ENCODE data around the gene TBC1D20.
"Not testable (repeated sequence)": the region's sequence is repeated elsewhere in the genome, so short reads cannot be mapped to it uniquely, and the experiment has no call there.

The TBC1D20 gene

DNA sequence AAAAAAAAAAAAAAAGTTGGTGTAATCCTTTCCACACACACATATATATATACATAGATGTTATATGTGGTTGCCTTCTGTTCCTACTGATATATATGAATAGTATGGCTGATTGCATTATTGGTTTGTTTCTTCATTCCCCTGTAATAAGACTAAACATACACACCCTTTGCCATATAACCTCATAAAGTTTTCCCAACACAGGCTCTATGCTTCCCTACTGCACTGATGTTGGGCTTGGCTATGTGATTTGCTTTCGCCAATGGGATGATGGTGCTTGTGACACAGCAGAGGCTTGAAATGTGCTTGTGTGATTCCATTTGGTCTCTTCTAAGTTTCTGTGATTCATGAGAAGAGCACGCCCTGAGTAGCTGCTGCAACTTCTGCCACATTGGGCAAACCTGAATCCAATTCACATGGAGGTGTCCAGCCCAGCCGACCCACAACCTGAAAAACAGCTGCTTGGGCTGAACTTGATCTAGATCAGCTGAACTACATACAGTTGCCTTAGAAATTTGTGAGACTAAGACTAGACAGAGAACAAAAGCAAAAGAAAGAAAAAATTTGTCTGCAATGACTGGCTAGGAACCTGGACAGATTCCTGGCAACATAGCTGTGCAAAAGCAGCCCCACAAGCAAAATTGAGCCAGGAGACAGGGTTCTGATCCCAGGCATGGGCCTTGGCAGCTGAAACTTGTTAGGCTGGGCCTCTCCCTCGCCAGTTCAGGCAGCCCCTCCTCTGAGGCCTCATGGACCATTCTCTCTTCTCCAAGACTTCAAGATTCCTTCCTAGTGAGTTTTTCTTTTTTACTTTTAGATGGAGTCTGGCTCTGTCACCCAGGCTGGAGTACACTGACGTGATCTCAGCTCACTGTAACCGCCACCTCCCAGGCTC is 13.4 kb upstream of the TBC1D20 start:
- no peak for DNase-seq (ENCODE audit: low read depth)

DNA sequence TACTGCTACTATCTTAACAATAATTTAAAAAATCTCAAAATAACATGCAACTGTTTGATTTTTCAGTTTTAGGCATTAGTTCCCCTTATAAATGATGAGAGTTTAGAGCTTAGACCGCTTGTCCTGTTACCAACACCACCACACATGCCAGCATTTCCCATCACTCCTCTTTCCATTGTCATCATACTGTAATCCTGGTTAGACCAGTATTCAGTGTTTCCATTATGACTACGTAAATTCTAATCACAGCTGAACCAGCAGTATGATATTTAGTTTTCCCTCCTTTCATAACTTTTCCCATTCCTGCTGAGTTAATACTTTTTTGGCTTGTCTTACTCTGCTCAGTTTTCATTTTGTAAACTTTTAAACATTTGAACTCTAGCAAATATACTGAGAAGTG is 12.2 kb upstream of the TBC1D20 start:
- DNase-seq (ENCODE audit: low read depth) = no peak

DNA sequence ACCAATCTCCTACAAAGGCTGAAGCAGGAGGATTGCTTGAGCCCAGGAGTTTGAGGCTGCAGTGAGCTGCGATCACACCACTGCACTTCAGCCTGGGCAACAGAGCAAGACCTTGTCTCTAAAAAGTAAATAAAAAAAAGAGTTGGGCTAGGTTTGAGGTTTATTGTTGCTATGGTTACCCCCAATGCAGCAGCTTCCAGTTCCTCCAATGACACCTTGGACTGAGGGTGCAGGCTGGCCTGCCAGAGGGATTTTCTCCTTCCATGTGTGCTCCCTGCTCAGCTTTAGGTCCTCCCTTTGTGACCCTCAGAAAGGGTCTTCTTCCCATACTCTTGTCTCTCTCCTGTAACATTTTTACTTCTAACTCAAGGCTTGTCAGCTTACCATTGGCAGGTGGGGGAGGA is 10.6 kb upstream of the TBC1D20 start:
- no peak for DNase-seq (ENCODE audit: low read depth)

DNA sequence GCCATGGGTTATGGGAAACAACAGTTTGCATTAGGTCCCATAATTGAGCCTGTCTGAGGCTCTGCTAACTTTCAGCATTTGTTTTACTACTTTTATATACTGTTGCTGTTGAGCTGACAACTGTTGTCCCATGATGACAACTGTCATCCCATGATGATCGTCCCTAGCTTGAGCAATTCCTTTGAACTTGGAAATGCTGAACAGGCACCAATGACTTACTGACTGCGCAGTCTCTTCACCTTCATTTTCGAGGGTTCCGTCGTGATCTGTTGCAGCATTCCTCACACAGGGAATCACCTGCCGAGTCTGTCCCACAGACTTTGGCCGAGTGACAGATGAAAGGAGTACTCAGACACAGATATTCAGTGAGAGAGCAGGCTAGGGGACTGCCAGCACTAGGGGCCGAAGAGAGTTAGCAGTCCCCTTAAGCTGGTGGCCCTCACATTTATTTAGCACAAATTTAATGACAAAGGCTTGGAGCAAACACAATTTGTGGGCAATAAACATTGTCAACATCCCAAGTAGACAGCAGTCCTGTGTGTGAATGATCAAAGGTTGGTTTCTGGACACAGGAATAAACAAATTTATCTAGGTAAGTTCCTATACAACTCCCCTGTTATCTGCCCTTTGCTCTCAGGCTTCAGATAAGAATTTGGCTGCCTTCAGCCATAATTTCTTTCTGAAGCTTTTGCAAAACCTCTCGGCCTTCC is 10.0 kb upstream of the TBC1D20 start:
- no peak for DNase-seq (ENCODE audit: low read depth)

DNA sequence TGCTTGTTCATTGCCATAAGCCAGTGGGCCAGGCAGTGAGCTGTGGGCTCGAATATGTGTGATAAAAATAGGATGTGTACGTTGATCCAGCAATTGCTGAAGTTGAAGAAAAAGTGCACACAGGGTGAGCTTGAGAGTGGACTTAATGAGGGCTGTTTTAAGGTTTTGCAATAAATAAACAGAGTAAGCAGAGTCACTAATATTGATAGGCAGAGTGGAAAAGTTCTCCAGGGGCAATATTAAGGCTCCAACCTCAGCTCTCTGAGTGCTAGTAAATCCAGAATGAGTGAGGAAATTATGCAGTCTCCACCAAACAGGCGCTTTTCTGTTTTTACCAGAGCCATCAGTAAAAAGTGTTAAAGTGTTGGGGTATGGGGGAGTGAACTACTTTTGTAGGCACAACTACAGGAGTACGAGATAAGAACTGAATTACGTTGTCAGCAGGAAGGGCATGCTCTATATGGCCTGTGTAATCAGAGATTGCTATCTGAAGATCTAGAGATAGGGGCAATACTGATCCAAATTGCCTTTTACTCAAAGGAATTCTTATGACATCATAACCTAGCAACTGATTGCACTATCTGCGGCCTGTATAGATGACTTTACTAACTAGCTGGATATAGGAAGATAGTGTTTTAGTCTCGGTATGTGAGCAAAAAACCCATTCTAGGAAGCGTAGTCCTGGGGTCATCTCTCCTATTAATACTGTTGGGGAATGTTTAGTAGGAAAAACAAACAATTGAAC is 7.6 kb upstream of the TBC1D20 start:
- DNase-seq (ENCODE audit: low read depth) = no peak

DNA sequence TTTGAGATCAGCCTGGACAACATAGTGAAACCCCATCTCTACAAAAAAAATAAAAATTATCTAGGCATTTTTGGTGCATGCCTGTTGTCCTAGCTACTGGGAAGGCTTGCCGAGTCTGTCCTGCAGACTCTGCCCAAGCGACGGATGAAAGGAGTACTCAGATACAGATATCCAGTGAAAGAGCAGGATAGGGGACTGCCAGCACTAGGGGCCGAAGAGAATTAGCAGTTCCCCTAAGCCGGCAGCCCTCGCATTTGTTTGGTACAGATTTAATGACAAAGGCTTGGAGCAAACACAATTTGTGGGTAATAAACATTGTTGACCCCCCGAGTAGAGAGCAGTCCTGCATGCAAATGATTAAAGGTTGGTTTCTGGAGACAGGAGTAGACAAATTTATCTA is 5.4 kb upstream of the TBC1D20 start:
- DNase-seq (ENCODE audit: low read depth) = no peak

DNA sequence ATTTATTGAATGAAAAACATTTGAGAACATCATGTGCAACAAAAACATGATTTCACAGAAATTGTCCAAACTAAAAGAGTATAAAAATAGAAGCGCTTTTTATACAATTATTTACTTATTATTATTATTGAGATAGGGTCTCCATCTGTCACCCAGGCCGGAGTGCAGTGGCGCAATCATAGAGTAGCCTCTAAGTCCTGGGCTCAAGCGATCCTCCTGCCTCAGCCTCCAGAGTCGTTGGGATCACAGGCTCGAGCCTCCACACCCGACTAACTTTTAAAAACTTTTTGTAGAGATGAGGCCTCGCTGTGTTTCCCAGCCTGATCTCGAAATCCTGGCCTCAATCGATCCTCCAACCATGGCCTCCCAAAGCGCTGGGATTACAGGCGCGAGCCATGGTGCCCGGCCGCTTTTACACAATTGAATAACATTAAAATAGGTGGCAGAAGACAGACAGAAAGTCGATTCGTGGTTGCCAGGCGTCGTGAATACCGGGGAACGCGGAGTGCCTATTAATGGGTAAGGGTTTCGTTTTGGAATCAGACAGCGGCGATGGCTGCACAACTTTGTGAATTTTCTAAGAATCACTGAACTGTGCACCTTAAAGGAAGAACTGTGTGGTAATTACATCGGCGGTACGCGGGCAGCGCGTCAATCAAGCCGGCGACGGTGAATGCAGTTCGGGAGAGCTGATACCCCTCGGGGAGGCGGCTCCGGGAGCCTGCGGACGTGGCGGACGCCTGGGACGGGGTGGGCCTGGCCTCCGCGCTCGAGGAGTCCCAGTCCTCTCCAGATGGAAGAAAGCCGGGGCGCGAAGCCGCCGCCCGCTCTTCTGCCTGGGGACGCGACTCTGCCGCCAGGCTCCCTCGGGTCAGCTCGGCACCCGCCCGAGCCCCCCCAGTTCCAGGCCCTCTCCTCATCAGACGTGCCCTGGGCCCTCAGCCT is 807 bp downstream of the TBC1D20 start:
- no peak for DNase-seq (ENCODE audit: low read depth)

DNA sequence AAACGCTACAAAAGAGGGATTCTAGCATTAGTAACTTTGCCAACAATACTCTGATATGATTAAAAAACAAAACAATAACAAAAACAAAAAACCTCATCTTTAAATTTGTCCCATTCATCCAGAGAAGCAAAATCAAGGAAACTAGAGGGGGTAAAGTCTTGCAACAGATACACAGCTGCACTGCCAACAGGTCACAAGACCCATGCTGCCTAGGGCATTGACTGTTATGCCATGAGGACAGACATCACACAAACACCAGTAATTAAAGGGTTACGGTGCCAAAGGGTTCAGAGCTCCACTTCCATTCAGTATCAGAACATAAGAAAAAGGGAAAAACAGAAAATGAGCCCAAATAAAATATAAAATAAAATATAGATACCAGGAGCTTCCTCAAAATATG is 1.6 kb downstream of the TBC1D20 start:
- no peak for DNase-seq (ENCODE audit: low read depth)

DNA sequence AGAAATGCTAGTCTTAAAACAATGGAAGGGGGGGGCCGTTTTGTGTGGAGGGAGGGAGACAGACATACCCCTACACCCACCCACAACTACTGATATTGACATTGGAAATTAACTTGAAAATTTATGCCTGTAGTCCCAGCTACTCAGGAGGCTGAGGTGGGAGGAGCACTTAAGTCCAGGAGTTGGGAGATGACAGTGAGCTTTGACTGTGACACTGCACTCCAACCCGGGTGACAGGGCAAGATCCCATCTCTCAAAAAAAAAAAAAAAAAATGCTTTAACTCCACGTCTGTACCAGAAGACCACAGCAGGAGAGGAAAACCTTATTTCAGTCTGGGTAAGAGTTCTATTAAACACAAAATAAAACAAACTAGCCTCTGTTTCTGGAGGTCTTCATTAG is 2.2 kb downstream of the TBC1D20 start:
- DNase-seq (ENCODE audit: low read depth) = no peak

DNA sequence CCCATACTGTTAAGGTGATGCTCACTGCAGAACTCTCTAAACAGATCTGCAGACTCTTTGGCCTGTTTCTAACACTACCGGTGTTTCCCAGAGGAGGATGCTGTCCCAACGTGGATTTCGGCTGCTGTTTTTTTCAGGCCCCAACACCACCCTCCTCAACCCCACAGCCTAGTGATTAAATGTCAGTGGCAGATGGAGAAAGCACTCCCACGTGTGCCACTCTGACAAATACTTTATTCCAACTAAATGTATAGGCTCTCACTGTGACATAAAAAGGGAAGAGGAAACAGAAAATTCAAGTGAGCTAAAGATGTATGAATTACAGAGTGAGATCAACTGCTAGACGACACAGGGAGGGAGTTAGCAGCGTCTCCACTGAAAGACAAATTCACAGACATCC is 3.6 kb downstream of the TBC1D20 start:
- DNase-seq (ENCODE audit: low read depth) = no peak

DNA sequence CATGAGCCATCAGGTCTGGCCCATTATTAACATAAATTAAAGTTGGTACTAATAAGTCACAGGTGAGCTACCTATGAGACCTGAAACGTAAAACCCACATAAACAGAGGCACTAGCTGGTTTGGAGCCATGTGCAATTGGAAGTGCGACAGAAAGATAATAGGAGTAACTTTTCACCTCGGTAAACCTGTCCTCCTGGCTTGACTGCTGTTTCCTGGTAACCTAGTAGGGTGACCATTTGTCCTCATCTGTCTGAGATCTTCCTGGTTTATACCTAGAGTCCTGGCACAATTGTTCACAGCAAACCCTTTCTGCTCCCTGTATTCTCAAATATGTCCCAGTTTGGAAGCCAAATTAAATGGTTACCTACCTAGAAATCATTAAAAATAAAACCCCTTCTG is 7.4 kb downstream of the TBC1D20 start:
- no peak for DNase-seq (ENCODE audit: low read depth)

DNA sequence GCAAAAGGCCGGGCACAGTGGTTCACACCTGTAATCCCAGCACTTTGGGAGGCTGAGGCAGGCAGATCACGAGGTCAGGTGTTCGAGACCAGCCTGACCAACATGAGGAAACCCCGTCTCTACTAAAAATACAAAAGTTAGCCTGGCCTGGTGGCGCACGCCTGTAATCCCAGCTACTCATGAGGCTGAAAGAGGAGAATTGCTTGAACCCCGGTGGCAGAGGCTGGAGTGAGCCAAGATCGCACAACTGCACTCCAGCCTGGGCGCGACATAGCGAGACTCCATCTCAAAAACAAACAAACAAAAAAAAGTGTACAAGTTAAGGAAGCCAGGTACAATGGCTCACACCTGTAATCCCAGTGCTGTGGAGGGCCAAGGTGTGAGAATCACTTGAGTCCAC is 10.3 kb downstream of the TBC1D20 start:
- not testable (repeated sequence) for DNase-seq (ENCODE audit: low read depth)

DNA sequence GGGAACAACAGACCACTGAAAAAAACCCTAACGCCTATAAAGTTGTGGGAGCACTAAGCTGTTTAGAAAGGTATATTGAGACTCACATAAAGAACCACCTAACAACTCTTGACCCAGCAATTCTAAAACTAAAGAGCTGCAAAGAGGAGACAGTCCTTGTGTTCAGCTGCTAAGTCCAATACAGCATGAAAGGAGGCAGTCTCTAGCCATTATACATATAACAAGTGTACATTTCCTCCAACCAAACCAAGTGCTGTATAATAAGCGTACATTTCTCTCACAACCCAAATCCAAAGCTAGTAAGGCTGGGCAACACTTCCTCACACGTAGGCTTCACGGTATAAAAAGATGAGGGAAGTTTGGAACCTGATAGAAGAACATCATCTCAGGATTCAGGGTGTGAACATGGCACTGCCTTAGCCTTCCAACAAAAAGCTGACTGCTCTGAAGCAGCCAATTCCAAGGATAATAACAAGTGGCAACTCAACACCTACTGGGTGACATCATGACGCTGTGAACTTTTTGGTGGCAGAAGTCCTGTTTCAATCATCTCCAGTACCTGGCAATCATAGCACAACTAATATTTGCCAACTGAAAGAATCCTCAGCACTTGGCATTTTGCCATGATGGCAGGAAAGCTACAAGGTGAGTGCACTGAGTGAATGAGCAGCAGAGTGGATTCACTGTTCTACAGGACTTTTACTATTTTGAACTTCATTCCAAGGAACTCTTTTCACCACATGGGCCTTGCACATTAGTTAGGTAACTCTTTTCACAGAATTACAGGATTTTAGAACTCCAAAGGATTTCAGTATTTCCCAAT is 16.6 kb downstream of the TBC1D20 start:
- no peak for DNase-seq (ENCODE audit: low read depth)

DNA sequence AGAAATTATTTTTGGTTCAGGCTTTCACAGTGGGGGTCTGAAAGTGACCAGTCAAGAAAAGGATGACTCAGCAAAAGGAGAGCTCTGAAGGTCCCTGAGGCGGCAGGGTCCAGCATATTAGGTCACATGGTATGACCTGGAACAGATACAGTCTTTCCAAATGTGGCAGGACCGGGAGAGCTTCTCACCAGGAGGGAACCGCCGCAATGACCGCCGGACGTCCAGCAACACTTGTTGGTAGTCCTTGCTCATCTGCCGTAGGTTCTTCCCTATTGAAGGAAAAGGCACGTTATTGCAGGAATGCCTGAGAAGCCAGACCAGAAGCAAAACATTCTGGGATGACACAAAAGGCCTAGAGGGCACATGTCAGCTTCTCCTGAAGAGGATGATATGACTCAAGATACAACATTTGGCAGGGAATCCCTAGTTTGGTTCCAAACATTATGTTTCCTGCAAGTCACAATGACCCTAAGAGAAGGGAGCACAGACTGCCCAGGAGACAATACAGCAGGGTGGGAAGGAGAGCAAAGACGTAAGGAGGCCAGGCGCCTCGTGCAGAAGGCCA is 17.4 kb downstream of the TBC1D20 start:
- DNase-seq (ENCODE audit: low read depth) = peak; percentile 62

DNA sequence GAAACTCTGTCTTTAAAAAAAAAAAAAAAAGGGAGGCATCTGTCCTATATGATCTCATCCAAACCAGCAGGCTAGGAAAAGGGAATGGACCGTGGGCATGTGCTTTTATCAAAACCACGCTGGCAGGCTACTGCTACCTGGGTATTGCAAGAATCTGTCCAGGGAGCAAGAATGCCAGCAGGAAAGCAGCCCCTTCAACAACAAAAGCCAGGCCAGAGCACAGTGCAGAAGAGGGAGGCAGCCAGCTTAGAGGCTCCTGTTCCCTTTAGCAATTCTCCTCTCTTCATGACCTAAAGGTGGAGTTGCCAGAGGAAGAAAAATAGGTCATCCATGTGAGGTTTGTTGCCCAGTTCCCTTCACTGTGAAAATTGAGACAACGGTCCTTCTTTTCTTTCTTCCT is 18.2 kb downstream of the TBC1D20 start:
- no peak for DNase-seq (ENCODE audit: low read depth)

DNA sequence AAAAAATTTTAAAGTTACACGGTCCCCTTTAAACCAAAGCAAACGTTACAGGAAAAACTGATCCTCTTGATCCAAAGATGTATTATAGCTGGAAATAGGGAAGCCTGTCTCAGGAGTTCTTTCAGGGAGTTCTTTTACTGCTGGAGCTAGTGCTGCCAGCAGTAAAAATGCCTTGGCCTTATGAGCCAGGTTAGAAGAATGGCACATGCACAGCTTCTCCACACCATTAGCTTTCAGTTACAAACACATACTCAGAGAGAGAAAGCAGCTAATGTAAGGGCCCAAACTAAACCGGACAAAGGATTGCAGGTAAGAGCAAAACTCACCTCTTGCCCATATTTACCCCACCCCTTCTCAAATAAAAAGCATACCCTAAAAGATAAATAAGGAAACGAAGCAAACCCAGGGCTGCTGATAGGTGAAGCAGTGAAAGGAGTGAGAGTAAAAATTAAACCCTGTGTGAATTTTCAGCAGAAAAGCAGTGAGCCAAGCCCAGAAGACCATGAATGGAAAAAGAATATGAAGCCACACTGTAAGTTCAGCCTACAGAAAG is 19.0 kb downstream of the TBC1D20 start:
- DNase-seq (ENCODE audit: low read depth) = no peak

DNA sequence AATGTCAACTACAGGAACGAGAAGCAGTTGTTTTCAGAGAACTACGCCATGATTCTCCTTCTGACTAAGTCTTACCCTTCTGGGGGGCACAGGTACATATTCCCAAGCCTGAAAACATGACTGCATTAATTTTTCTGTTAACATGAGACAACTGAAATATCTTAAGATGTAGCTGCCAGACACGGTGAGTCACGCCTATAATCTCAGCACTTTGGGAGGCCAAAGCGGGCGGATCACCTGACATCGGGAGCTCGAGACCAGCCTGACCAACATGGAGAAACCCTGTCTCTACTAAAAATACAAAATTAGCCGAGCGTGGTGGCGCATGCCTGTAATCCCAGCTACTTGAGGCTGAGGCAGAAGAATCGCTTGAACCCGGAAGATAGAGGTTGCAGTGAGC is 21.7 kb downstream of the TBC1D20 start:
- no peak for DNase-seq (ENCODE audit: low read depth)

DNA sequence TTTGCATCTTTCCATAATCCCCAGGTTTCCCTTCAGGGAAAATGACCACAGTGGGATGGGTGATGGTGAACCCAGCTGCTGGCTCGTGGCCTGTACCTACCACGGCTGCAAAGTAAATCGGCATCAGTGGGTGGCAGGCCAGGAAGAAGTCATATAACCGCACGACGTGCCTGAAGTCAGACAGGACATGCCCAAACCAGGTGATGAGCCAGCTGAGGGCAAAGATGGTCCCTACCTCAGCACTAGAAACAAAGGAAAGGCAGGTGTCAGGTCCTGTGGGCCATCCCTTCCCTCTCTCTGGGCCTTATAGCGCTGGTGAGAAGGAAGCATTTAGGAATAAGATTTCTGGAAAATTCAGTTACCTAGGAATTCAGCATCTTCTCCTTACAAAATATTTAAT is 22.2 kb downstream of the TBC1D20 start:
- no peak for DNase-seq (ENCODE audit: low read depth)

DNA sequence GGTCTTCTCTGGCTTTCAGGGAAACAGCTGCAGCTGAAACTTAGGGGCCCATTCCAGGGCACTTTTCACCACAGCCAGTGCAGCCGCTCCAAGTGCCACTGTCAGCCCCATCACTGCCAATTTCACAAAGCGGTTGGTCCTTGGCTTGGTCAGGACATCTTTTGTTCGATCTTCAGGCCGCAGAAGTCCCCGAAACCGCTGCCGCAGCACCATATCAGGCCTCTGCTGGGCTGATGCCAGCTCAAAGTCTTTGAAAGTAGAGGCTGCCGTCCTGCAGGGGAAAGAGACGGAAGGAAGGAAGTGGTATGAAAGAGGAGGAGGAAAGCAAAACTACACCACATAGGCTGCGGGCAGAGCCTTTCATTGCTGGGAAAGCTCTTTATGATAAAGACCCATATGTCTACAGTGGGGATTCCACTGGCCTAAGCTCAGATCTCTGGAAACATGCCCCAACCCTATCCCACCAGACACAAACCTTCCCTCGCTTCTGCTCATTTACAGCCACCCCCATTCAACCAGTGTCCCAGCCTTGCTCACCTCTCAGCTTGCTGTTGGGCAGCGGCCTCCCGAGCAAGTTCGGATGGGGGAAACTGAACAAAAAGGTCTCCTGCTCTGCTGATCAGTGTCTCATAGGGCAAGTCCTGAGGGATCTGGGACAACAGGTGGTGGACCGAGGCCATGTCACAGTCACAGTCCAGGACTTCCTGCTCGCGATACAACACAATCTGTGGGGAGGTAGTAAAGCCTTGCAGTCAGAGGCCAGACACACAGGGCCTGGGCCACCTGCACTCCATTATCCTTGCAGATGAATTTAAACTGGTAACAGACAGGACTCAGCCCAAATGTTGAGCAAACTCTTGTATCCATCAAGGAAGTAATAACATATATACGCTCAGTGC is 23.5 kb downstream of the TBC1D20 start:
- DNase-seq (ENCODE audit: low read depth) = no peak
